ENCODE measurements around the gene LHFPL6.
"Not testable (repeated sequence)": the region's sequence is repeated elsewhere in the genome, so short reads cannot be mapped to it uniquely, and the experiment has no call there.

The LHFPL6 gene

GRCh38 chr13:39341251-39341650 lies 261.7 kb downstream of the LHFPL6 start:
- DNase-seq = no peak

GRCh38 chr13:39338114-39338513 lies 264.9 kb downstream of the LHFPL6 start:
- not testable (repeated sequence) for DNase-seq

GRCh38 chr13:39336937-39337336 lies 266.1 kb downstream of the LHFPL6 start:
- no peak for DNase-seq

GRCh38 chr13:39336207-39336606 lies 266.8 kb downstream of the LHFPL6 start:
- no peak for DNase-seq

GRCh38 chr13:39335721-39336120 lies 267.3 kb downstream of the LHFPL6 start:
- DNase-seq = no peak

GRCh38 chr13:39330504-39330903 lies 272.5 kb downstream of the LHFPL6 start:
- DNase-seq = no peak

GRCh38 chr13:39329182-39329639 lies 273.8 kb downstream of the LHFPL6 start:
- DNase-seq = no peak

- DNase-seq = no peak
These were observed 275.9 kb downstream of the LHFPL6 start for GRCh38 chr13:39327172-39327479.

GRCh38 chr13:39326469-39327171 lies 276.4 kb downstream of the LHFPL6 start:
- DNase-seq = no peak

- no peak for DNase-seq
These were observed 278.1 kb downstream of the LHFPL6 start for GRCh38 chr13:39324806-39325311.

- no peak for DNase-seq
These were observed 280.0 kb downstream of the LHFPL6 start for GRCh38 chr13:39322836-39323585.

- no peak for DNase-seq
These were observed 281.4 kb downstream of the LHFPL6 start for GRCh38 chr13:39321574-39321973.

GRCh38 chr13:39318161-39318560 lies 284.8 kb downstream of the LHFPL6 start:
- DNase-seq = no peak

- DNase-seq = no peak
These were observed 285.7 kb downstream of the LHFPL6 start for GRCh38 chr13:39317291-39317690.

GRCh38 chr13:39315796-39316195 lies 287.2 kb downstream of the LHFPL6 start:
- no peak for DNase-seq

GRCh38 chr13:39313721-39314120 lies 289.3 kb downstream of the LHFPL6 start:
- no peak for DNase-seq

GRCh38 chr13:39312596-39312995 lies 290.4 kb downstream of the LHFPL6 start:
- no peak for DNase-seq

GRCh38 chr13:39311619-39312018 lies 291.4 kb downstream of the LHFPL6 start:
- no peak for DNase-seq

- no peak for DNase-seq
These were observed 292.0 kb downstream of the LHFPL6 start for GRCh38 chr13:39310961-39311360.

GRCh38 chr13:39306639-39307589 lies 296.1 kb downstream of the LHFPL6 start:
- no peak for DNase-seq

GRCh38 chr13:39302820-39303219 lies 300.2 kb downstream of the LHFPL6 start:
- no peak for DNase-seq

GRCh38 chr13:39298951-39299350 lies 304.0 kb downstream of the LHFPL6 start:
- no peak for DNase-seq

- no peak for DNase-seq
These were observed 305.3 kb downstream of the LHFPL6 start for GRCh38 chr13:39297664-39298171.
